Effector memory CD8-positive, alpha-beta T cell (primary cell): ENCODE results near the gene DCC.

Source experiments
- ATAC-seq: fragments of 150-1000 bp; cut with Tn5 transposase; replicated peaks from 2 replicates; pipeline ENCODE4 v1.10.0; 2021; ENCODE audit warnings: mild to moderate bottlenecking, moderate library complexity
- DNase-seq, 3 experiments: peaks; one replicate each; pipeline ENCODE4 v3.0.0; 2021
- H3K27ac Mint-ChIP-seq, 2 donors: one replicate each; pipeline ENCODE4 v1.8.0; 2022; ENCODE audit warnings: mild to moderate bottlenecking in 2 of 2, mixed read lengths in 2 of 2, moderate library complexity in 2 of 2
- H3K27me3 Mint-ChIP-seq, 2 donors: one replicate each; pipeline ENCODE4 v1.8.0; 2022; ENCODE audit warnings: mixed read lengths in 2 of 2
- H3K36me3 Mint-ChIP-seq: one replicate; pipeline ENCODE4 v1.8.0; 2022; ENCODE audit warnings: mild to moderate bottlenecking, moderate library complexity, mixed read lengths; ENCODE audit not compliant: insufficient read depth
- H3K4me1 Mint-ChIP-seq, 2 donors: one replicate each; pipeline ENCODE4 v1.8.0; 2022; ENCODE audit warnings: low read depth in 2 of 2, mixed read lengths in 2 of 2
- H3K4me3 Mint-ChIP-seq, 2 donors: one replicate each; pipeline ENCODE4 v1.8.0; 2022; ENCODE audit warnings: mild to moderate bottlenecking in 2 of 2, mixed read lengths in 2 of 2, moderate library complexity in 2 of 2
- H3K9me3 Mint-ChIP-seq, 2 donors: one replicate each; pipeline ENCODE4 v1.8.0; 2022; ENCODE audit warnings: mixed read lengths in 2 of 2

DCC gene

DNA sequence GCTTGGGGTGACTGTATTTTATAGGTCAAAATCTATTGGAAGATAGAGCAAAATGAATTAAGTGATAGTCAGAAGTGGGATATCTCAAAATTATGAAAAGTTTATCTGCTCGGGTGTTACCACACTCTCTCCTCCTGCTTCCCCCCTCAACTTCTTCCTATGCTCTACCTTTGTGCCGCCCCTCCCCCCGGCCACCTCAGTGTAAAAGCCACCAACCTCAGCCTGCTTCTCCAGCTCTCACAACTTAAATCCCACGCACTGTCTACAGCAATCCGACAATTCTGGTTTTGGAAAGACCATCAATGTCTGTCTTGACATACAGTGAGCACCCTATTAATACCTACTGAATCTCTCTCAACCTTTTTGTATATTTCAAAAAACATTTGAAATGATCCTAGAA lies 164.6 kb downstream of the DCC start:
- Mint-ChIP-seq H3K27ac (no peak overlapping the region), H3K27me3 (no peaks in the 10 kb centered on the region), H3K4me1 (no peaks in the 10 kb centered on the region), H3K36me3 (no peaks in the 10 kb centered on the region), H3K9me3 (peaks cover 6 to 8% of the 10 kb centered on the region in 2 donors), H3K4me3 (no peak overlapping the region)
- no peak for DNase-seq
- no peak for ATAC-seq

DNA sequence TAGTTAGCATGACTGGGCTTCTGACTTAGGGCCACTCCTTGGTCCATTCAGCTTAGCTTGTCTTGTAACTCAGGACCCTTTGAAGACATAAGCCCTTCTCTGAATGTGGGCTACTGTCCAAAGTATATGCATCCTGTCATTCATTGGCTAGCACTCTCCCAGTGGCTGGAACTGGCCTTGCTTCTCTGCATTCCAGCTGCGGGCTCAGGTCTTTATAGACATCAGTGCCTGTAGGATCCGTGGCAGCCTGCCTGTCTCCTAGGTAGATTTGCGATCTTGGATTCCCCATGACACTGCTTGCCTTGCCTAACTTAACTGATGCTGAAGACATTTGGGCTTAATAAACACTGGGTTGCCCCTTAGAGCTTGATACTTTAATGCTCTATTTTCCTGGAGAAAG lies 170.1 kb downstream of the DCC start:
- Mint-ChIP-seq H3K27ac (no peak overlapping the region), H3K4me3 (no peak overlapping the region), H3K9me3 (peaks cover 2 to 7% of the 10 kb centered on the region in 2 donors), H3K4me1 (no peaks in the 10 kb centered on the region), H3K36me3 (peaks cover 2% of the 10 kb centered on the region), H3K27me3 (no peaks in the 10 kb centered on the region)
- DNase-seq (no peak), ATAC-seq (no peak)

- H3K9me3 Mint-ChIP-seq: peaks cover 4 to 7% of the 10 kb centered on the region in 2 donors
- H3K4me1 Mint-ChIP-seq: no peaks in the 10 kb centered on the region
These were observed 178.1 kb downstream of the DCC start for GRCh38 chr18:52518086-52518485.

GRCh38 chr18:52519021-52519420 lies 179.0 kb downstream of the DCC start:
- Mint-ChIP-seq H3K9me3 (peaks cover 3 to 7% of the 10 kb centered on the region in 2 donors), H3K36me3 (peaks cover 2% of the 10 kb centered on the region), H3K4me1 (no peaks in the 10 kb centered on the region), H3K27me3 (no peaks in the 10 kb centered on the region), H3K4me3 (no peak overlapping the region), H3K27ac (no peak overlapping the region)
- ATAC-seq (no peak), DNase-seq (no peak)

More at GRCh38 chr18:52518086-52518485, 178.1 kb downstream of the DCC start:
- DNase-seq (no peak), ATAC-seq (no peak)
- no peak overlapping the region for H3K4me3 Mint-ChIP-seq
- H3K27ac Mint-ChIP-seq: no peak overlapping the region
- no peaks in the 10 kb centered on the region for H3K27me3 Mint-ChIP-seq
- H3K36me3 Mint-ChIP-seq: peaks cover 2% of the 10 kb centered on the region

DNA sequence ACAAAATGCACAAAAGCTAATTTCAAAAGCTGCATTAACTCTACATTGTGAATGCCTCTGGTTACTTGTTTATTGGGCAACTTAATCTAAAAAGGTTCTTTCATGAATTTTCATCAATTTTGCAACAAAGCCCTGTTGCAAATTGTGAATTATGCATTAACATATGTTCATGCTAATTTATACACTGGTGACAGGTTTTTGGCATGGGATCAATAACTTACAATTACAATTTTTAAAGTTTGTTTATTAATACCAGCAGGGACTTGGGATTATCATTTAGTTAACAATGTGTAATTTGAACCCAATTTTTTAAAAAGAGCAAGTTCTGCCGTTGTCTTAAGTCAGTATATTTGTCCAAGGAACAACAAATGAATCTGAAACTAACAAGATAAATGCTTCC lies 183.6 kb downstream of the DCC start:
- H3K4me1 Mint-ChIP-seq: no peaks in the 10 kb centered on the region
- ATAC-seq: no peak

GRCh38 chr18:52531836-52532235 lies 191.8 kb downstream of the DCC start:
- Mint-ChIP-seq H3K27me3 (no peaks in the 10 kb centered on the region), H3K27ac (no peak overlapping the region), H3K36me3 (no peaks in the 10 kb centered on the region), H3K4me1 (no peaks in the 10 kb centered on the region), H3K9me3 (peaks cover 3 to 8% of the 10 kb centered on the region in 2 donors), H3K4me3 (no peak overlapping the region)
- no peak for ATAC-seq
- no peak for DNase-seq

More for the DNA sequence above, 183.6 kb downstream of the DCC start:
- Mint-ChIP-seq H3K4me3 (no peak overlapping the region), H3K27ac (no peak overlapping the region), H3K27me3 (no peaks in the 10 kb centered on the region), H3K36me3 (no peaks in the 10 kb centered on the region), H3K9me3 (peaks cover 0 to 3% of the 10 kb centered on the region in 2 donors)
- no peak for DNase-seq

- ATAC-seq: no peak
- Mint-ChIP-seq H3K9me3 (peaks cover 0 to 7% of the 10 kb centered on the region in 2 donors), H3K4me3 (no peak overlapping the region), H3K4me1 (no peaks in the 10 kb centered on the region), H3K27me3 (no peaks in the 10 kb centered on the region), H3K27ac (no peak overlapping the region), H3K36me3 (no peaks in the 10 kb centered on the region)
- DNase-seq: no peak
These were observed 196.0 kb downstream of the DCC start for GRCh38 chr18:52536039-52536438.

- Mint-ChIP-seq H3K9me3 (peaks cover 0 to 9% of the 10 kb centered on the region in 2 donors), H3K4me3 (no peak overlapping the region), H3K4me1 (no peaks in the 10 kb centered on the region), H3K27ac (no peak overlapping the region), H3K36me3 (no peaks in the 10 kb centered on the region), H3K27me3 (no peaks in the 10 kb centered on the region)
- ATAC-seq (no peak), DNase-seq (no peak)
These were observed 197.3 kb downstream of the DCC start for GRCh38 chr18:52537261-52537660.

DNA sequence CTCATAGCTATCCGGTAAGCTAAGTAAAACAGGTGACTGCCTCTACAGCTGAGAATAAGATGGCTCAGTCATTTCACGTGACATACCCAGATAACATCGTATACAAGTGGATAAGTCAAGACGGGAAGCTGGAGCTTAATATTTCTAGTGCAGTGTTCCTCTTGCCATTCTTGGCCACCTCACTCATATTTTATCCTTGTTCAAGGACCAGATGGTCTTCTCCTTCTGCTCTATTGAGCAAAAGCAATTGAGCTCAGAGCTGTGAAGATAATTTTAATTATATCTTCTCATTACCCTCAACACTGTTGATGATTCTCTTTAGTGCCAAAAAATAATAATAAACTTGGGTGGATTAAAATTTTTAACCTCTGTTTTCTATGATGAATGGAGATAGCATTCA lies 201.1 kb downstream of the DCC start:
- DNase-seq: no peak
- H3K27me3 Mint-ChIP-seq: no peaks in the 10 kb centered on the region
- no peak for ATAC-seq
- H3K4me1 Mint-ChIP-seq: no peaks in the 10 kb centered on the region
- H3K9me3 Mint-ChIP-seq: peaks cover 0 to 16% of the 10 kb centered on the region in 2 donors
- H3K27ac Mint-ChIP-seq: no peak overlapping the region
- no peak overlapping the region for H3K4me3 Mint-ChIP-seq
- H3K36me3 Mint-ChIP-seq: no peaks in the 10 kb centered on the region

DNA sequence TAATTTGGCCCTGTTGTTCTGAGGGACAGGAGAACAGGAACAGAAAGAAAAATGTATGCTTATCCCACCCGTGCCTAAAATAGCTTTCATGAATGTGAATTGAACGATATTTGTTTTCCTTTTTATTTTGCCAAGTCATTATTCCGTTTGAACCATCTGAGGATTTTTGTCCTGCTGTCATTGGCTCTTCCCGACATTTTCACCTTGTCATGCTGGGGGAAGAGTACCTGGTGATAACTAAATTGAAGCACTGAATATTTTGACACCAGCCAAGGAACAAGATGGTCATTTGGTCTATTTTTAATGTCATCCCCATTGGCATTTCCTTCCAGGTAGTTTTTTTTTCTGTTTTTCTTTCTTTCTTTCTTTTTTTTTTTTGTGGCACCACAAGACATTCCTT lies 204.1 kb downstream of the DCC start:
- H3K4me1 Mint-ChIP-seq: no peaks in the 10 kb centered on the region

GRCh38 chr18:52546686-52547346 lies 206.8 kb downstream of the DCC start:
- H3K9me3 Mint-ChIP-seq: peaks cover 5 to 10% of the 10 kb centered on the region in 2 donors
- H3K4me3 Mint-ChIP-seq: no peak overlapping the region
- H3K27ac Mint-ChIP-seq: no peak overlapping the region
- H3K27me3 Mint-ChIP-seq: no peaks in the 10 kb centered on the region
- DNase-seq: no peak
- H3K4me1 Mint-ChIP-seq: no peaks in the 10 kb centered on the region
- H3K36me3 Mint-ChIP-seq: no peaks in the 10 kb centered on the region
- ATAC-seq: no peak

More for the DNA sequence above, 204.1 kb downstream of the DCC start:
- Mint-ChIP-seq H3K36me3 (no peaks in the 10 kb centered on the region), H3K27ac (no peak overlapping the region), H3K9me3 (peaks cover 0 to 11% of the 10 kb centered on the region in 2 donors), H3K27me3 (no peaks in the 10 kb centered on the region), H3K4me3 (no peak overlapping the region)
- DNase-seq: no peak
- no peak for ATAC-seq

GRCh38 chr18:52553441-52553840 lies 213.4 kb downstream of the DCC start:
- DNase-seq (no peak), ATAC-seq (no peak)
- H3K27me3 Mint-ChIP-seq: no peaks in the 10 kb centered on the region
- H3K36me3 Mint-ChIP-seq: no peaks in the 10 kb centered on the region
- no peak overlapping the region for H3K27ac Mint-ChIP-seq
- no peaks in the 10 kb centered on the region for H3K4me1 Mint-ChIP-seq
- H3K9me3 Mint-ChIP-seq: peaks cover 5 to 17% of the 10 kb centered on the region in 2 donors
- H3K4me3 Mint-ChIP-seq: no peak overlapping the region

DNA sequence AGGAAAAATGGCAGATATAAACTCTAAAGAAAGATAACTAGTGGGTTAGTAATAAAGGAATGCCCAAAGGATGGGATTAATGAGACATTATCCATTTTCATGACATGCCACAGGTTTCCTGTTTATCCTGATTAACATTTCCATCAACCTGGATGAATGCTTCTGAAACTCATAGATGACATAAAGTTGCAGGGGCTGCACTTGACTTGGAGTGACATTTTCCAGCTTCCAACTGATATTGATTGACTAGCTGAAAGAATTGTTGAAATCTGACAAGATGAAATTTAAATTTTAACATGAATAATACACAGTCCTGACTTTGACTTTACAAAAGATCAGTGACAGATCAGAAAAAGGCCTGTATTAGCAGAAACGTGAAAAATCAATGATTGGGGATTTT lies 214.2 kb downstream of the DCC start:
- ATAC-seq: no peak
- no peak for DNase-seq
- Mint-ChIP-seq H3K9me3 (peaks cover 5 to 17% of the 10 kb centered on the region in 2 donors), H3K4me1 (no peaks in the 10 kb centered on the region), H3K36me3 (no peaks in the 10 kb centered on the region), H3K27ac (no peak overlapping the region), H3K27me3 (no peaks in the 10 kb centered on the region), H3K4me3 (no peak overlapping the region)

DNA sequence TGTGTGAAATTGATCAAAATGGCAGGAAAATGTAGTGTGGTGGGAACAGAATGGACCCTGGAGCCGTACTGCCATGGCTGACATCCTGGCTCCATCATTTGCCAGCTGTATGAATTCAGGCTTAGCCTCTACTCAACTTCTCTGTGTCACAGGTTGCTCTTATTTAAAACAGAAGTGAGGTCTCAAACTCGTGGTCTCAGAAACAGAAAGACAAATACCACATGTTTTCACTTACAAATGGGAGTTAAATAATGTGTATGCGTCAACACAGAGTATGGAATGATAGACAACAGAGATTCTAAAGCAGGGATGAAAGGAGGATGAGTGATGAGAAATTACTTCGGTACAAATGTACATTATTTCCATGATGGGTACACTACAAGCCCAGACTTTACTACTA lies 227.4 kb downstream of the DCC start:
- no peak for DNase-seq
- peaks cover 6 to 7% of the 10 kb centered on the region in 2 donors for H3K9me3 Mint-ChIP-seq
- no peaks in the 10 kb centered on the region for H3K36me3 Mint-ChIP-seq
- H3K27me3 Mint-ChIP-seq: no peaks in the 10 kb centered on the region
- no peak overlapping the region for H3K27ac Mint-ChIP-seq
- H3K4me1 Mint-ChIP-seq: no peaks in the 10 kb centered on the region
- no peak for ATAC-seq
- no peak overlapping the region for H3K4me3 Mint-ChIP-seq
